Ascending aorta (tissue), 2 donors: ENCODE results near the gene TMEM258. TPM values are rescaled to one million over a fixed set of nuclear protein-coding genes. Genes with fewer than 3 reads are reported as not detected.

Source experiments
- DNase-seq, 2 donors: peaks; one replicate each; pipeline ENCODE4 v3.0.0-alpha.2; 2019; ENCODE audit warnings: low spot score in 2 of 2
- H3K27ac ChIP-seq, 2 donors: fragments of 200-600 bp; sonication (generic); one replicate each; pipeline ENCODE4 v1.5.1; 2016 to 2017; ENCODE audit warnings: mild to moderate bottlenecking in 1 of 2
- H3K27me3 ChIP-seq: fragments of 200-600 bp; sonication (generic); one replicate; pipeline ENCODE4 v1.5.1; 2017
- H3K36me3 ChIP-seq, 2 donors: fragments of 200-600 bp; sonication (generic); one replicate each; pipeline ENCODE4 v1.5.1; 2016
- H3K4me1 ChIP-seq, 2 donors: fragments of 200-600 bp; sonication (generic); one replicate each; pipeline ENCODE4 v1.5.1; 2016 to 2017; ENCODE audit warnings: mild to moderate bottlenecking in 1 of 2
- H3K4me3 ChIP-seq, 2 donors: fragments of 200-600 bp; sonication (generic); one replicate each; pipeline ENCODE4 v1.5.1; 2016 to 2017; ENCODE audit warnings: mild to moderate bottlenecking in 1 of 2
- H3K9me3 ChIP-seq, 2 donors: fragments of 200-600 bp; sonication (generic); one replicate each; pipeline ENCODE4 v1.5.1; 2016
- CTCF ChIP-seq, 3 experiments: fragments of 200-600 bp in 2 of 3; fragments of 450-650 bp in 1 of 3; sonication (generic) in 2 of 3; IDR thresholded peaks; one replicate each; pipeline ENCODE4 v1.5.1; 2016 to 2019; ENCODE audit warnings: antibody characterized with exemption in 3 of 3, mild to moderate bottlenecking in 1 of 3, moderate library complexity in 1 of 3
- intact Hi-C: fragments of 100-400 bp; cut with DNase I; formaldehyde crosslinking; loops from one replicate; pipeline ENCODE4 v1.15.1; 2023
- total RNA-seq: library from RNA; depleted of rRNA; stranded (reverse); fragments of >200 nt; gene quantifications from one replicate; pipeline ENCODE4 v1.1.0, GENCODE V29; 2016

The TMEM258 gene
- total RNA-seq, 1 donor from 2014 or later, result 26.4 TPM

GRCh38 chr11:61762223-61762615, 30.2 kb downstream of the TMEM258 start:
- Histone ChIP-seq H3K27me3 (no peaks in the 10 kb centered on the region), H3K4me1 (no peaks in the 10 kb centered on the region), H3K4me3 (no peak overlapping the region), H3K36me3 (no peaks in the 10 kb centered on the region), H3K9me3 (no peaks in the 10 kb centered on the region), H3K27ac (no peak overlapping the region)
- TF ChIP-seq CTCF (IDR thresholded peaks at IDR 0.05), result no peak
- DNase-seq, result no peak
- intact Hi-C loops, result no loop called here

GRCh38 chr11:61761440-61762222, 30.8 kb downstream of the TMEM258 start:
- intact Hi-C loops, result no loop called here
- DNase-seq, result no peak
- TF ChIP-seq CTCF (IDR thresholded peaks at IDR 0.05), result no peak
- Histone ChIP-seq H3K36me3 (no peaks in the 10 kb centered on the region), H3K27ac (no peak overlapping the region), H3K27me3 (no peaks in the 10 kb centered on the region), H3K4me1 (no peaks in the 10 kb centered on the region), H3K9me3 (no peaks in the 10 kb centered on the region), H3K4me3 (no peak overlapping the region)

GRCh38 chr11:61760946-61761345, 31.5 kb downstream of the TMEM258 start:
- Histone ChIP-seq H3K4me1 (no peaks in the 10 kb centered on the region), H3K9me3 (no peaks in the 10 kb centered on the region), H3K36me3 (no peaks in the 10 kb centered on the region), H3K4me3 (no peak overlapping the region), H3K27me3 (no peaks in the 10 kb centered on the region), H3K27ac (no peak overlapping the region)
- intact Hi-C loops, result no loop called here
- no peak for DNase-seq
- TF ChIP-seq CTCF (IDR thresholded peaks at IDR 0.05), result no peak

GRCh38 chr11:61757213-61757862, 35.1 kb downstream of the TMEM258 start:
- intact Hi-C loops, result no loop called here

GRCh38 chr11:61756452-61757212, 35.8 kb downstream of the TMEM258 start:
- no peak overlapping the region for H3K4me3 ChIP-seq
- no peak overlapping the region for H3K27ac ChIP-seq
- H3K4me1 ChIP-seq, result peaks cover 3 to 8% of the 10 kb centered on the region in 2 donors
- DNase-seq, result no peak
- no peaks in the 10 kb centered on the region for H3K27me3 ChIP-seq
- no peaks in the 10 kb centered on the region for H3K9me3 ChIP-seq
- no peaks in the 10 kb centered on the region for H3K36me3 ChIP-seq
- intact Hi-C loops, result no loop called here
- TF ChIP-seq CTCF (IDR thresholded peaks at IDR 0.05), result no peak

More at GRCh38 chr11:61757213-61757862, 35.1 kb downstream of the TMEM258 start:
- Histone ChIP-seq H3K27me3 (no peaks in the 10 kb centered on the region), H3K4me1 (peaks cover 3 to 4% of the 10 kb centered on the region in 2 donors), H3K27ac (no peak overlapping the region), H3K4me3 (no peak overlapping the region), H3K36me3 (no peaks in the 10 kb centered on the region), H3K9me3 (no peaks in the 10 kb centered on the region)
- DNase-seq, result no peak
- TF ChIP-seq CTCF (IDR thresholded peaks at IDR 0.05), result no peak
